HepG2 (cell line): Measurements from ENCODE around the gene GTF2F1. TPM values are rescaled to one million over a fixed set of nuclear protein-coding genes. Genes with fewer than 3 reads are reported as not detected.

ENCODE experiments used
- ATAC-seq: fragments of 200-7000 bp; cut with Tn5 transposase; 3 replicates; pipeline ENCODE4 v1.9.1; 2020; ENCODE audit warnings: mild to moderate bottlenecking, moderate library complexity
- BruUV-seq: library from RNA; stranded (reverse); fragments of 400-500 nt; replicated peaks from 2 replicates; lab custom pipeline; 2021; lab: Mats Ljungman, UMichigan
- CTCF ChIA-PET: fragments of 300-600 bp; formaldehyde crosslinking; extraction: SDS; loops from one replicate; lab custom pipeline; 2021; ENCODE audit warnings: low total read pairs, inconsistent platforms, low intra/inter-chr PET ratio; lab: Yijun Ruan, JAX
- POLR2A ChIA-PET: fragments of 350-600 bp; sonication (Branson Sonifier 250); formaldehyde crosslinking; loops from one replicate; lab custom pipeline; 2020; ENCODE audit warnings: antibody characterized with exemption, inconsistent platforms; lab: Yijun Ruan, JAX
- DNase-seq: peaks from one replicate; pipeline ENCODE4 v3.0.0-alpha.2; 2015; ENCODE audit warnings: low spot score
- FAIRE-seq: peaks from 3 replicates; lab custom pipeline; 2011; peaks lifted over from hg19 to GRCh38; lab: Jason Lieb, UNC
- H2AFZ ChIP-seq: one replicate; pipeline ENCODE4 v1.6.1; 2011; ENCODE audit warnings: low read length, inconsistent platforms
- H3K27ac ChIP-seq: fragments of 300-600 bp; 3 replicates; pipeline ENCODE4 v1.8.0; 2011; ENCODE audit warnings: mixed run types, mild to moderate bottlenecking, mixed read lengths, low read length, inconsistent platforms; ENCODE audit not compliant: insufficient read depth; ENCODE audit errors: extremely low read length
- H3K27me3 ChIP-seq, 2 experiments: fragments of 200-600 bp in 1 of 2; 2 replicates in 1 of 2; 3 replicates in 1 of 2; pipeline versions ENCODE4 v1.6.0 to v1.8.0; 2011; ENCODE audit warnings: low read length in 2 of 2, mild to moderate bottlenecking in 2 of 2, moderate library complexity in 2 of 2, inconsistent platforms in 1 of 2; ENCODE audit not compliant: insufficient read depth in 2 of 2, control insufficient read depth in 1 of 2
- H3K36me3 ChIP-seq, 2 experiments: fragments of 200-600 bp in 1 of 2; replicated peaks in 1 of 2; 2 replicates in 1 of 2; 3 replicates in 1 of 2; pipeline versions ENCODE4 v1.5.1 to v1.8.0; 2011; ENCODE audit warnings: low read length in 2 of 2, inconsistent platforms in 1 of 2; ENCODE audit not compliant: insufficient read depth in 2 of 2, control insufficient read depth in 1 of 2
- H3K4me1 ChIP-seq: 2 replicates; pipeline ENCODE4 v1.5.1; 2012; ENCODE audit warnings: low read length, inconsistent platforms; ENCODE audit not compliant: insufficient read depth
- H3K4me2 ChIP-seq: 2 replicates; pipeline ENCODE4 v1.6.0; 2011; ENCODE audit warnings: low read depth, low read length, inconsistent platforms
- H3K4me3 ChIP-seq, 3 experiments: fragments of 200-600 bp in 1 of 3; sonication (generic), shearing (Covaris generic) in 1 of 3; replicated peaks in 1 of 3; 2 replicates each; pipeline ENCODE4 v1.5.1; 2011 to 2016; ENCODE audit warnings: low read length in 3 of 3, inconsistent platforms in 2 of 3, low read depth in 2 of 3, mild to moderate bottlenecking in 2 of 3, control low read depth in 1 of 3, mixed read lengths in 1 of 3; ENCODE audit not compliant: insufficient read depth in 1 of 3
- H3K79me2 ChIP-seq: one replicate; pipeline ENCODE4 v1.6.1; 2011; ENCODE audit warnings: low read length, inconsistent platforms; ENCODE audit not compliant: insufficient read depth
- H3K9ac ChIP-seq: 2 replicates; pipeline ENCODE4 v1.6.0; 2011; ENCODE audit warnings: mild to moderate bottlenecking, low read depth, low read length, inconsistent platforms; ENCODE audit not compliant: insufficient read depth
- H3K9me3 ChIP-seq: 2 replicates; pipeline ENCODE4 v1.5.1; 2012; ENCODE audit warnings: mild to moderate bottlenecking, low read length
- H4K20me1 ChIP-seq: 2 replicates; pipeline ENCODE4 v1.6.0; 2011; ENCODE audit warnings: inconsistent platforms, mild to moderate bottlenecking, low read length, moderate library complexity; ENCODE audit not compliant: insufficient read depth
- AHR ChIP-seq: IDR thresholded peaks from 2 replicates; pipeline ENCODE4 v1.6.1; 2018; ENCODE audit warnings: missing genetic modification reagents, missing compliant biosample characterization
- CBX1 ChIP-seq: IDR thresholded peaks from one replicate; pipeline ENCODE4 v1.6.1; 2016; ENCODE audit warnings: antibody characterized with exemption, low read depth
- DMAP1 ChIP-seq: IDR thresholded peaks from 2 replicates; pipeline ENCODE4 v1.6.1; 2016
- GABPA ChIP-seq, 2 experiments: IDR thresholded peaks; 2 replicates each; pipeline ENCODE4 v1.6.1; 2011 to 2016; ENCODE audit warnings: low read depth in 2 of 2, low read length in 1 of 2, missing biosample characterization in 1 of 2, missing genetic modification characterization in 1 of 2
- GABPB1 ChIP-seq: IDR thresholded peaks from 2 replicates; pipeline ENCODE4 v1.6.1; 2016; ENCODE audit warnings: mild to moderate bottlenecking, missing genetic modification reagents, moderate library complexity, missing compliant biosample characterization
- GPN1 ChIP-seq: sonication (generic); formaldehyde crosslinking; IDR thresholded peaks from 2 replicates; pipeline ENCODE4 v1.5.1; 2020; ENCODE audit warnings: missing genetic modification reagents, borderline replicate concordance
- HNRNPLL ChIP-seq: fragments of 200-400 bp; formaldehyde crosslinking; IDR thresholded peaks from 2 replicates; pipeline ENCODE4 v1.6.1; 2017; ENCODE audit warnings: mild to moderate bottlenecking, low read depth, low read length; ENCODE audit not compliant: poor library complexity, severe bottlenecking
- HOXA3 ChIP-seq: sonication (generic); formaldehyde crosslinking; IDR thresholded peaks from 2 replicates; pipeline ENCODE4 v1.5.0; 2020; ENCODE audit warnings: missing genetic modification reagents
- MBNL3 ChIP-seq: fragments of 250-450 bp; sonication (Bioruptor Pico); conservative IDR thresholded peaks from 2 replicates; pipeline ENCODE4 v1.8.0; 2022; ENCODE audit warnings: mild to moderate bottlenecking, inconsistent platforms
- MIER3 ChIP-seq: IDR thresholded peaks from 2 replicates; pipeline ENCODE4 v1.6.1; 2016; ENCODE audit warnings: missing compliant biosample characterization, borderline replicate concordance
- NR2C2 ChIP-seq: sonication (generic); formaldehyde crosslinking; IDR thresholded peaks from 2 replicates; pipeline ENCODE4 v1.4.0; 2020; ENCODE audit warnings: missing genetic modification reagents, mild to moderate bottlenecking, moderate library complexity, borderline replicate concordance
- RARG ChIP-seq: sonication (generic); formaldehyde crosslinking; IDR thresholded peaks from 2 replicates; pipeline ENCODE4 v1.4.0; 2020; ENCODE audit warnings: low read depth, mild to moderate bottlenecking, missing genetic modification reagents
- SMC3 ChIP-seq: IDR thresholded peaks from 2 replicates; pipeline ENCODE4 v1.6.1; 2011; ENCODE audit warnings: low read length, improper control_type of control experiment
- SOX6 ChIP-seq, 2 experiments: fragments of 450-650 bp in 1 of 2; sonication (generic) in 1 of 2; formaldehyde crosslinking in 1 of 2; IDR thresholded peaks; 2 replicates each; pipeline versions ENCODE4 v1.4.0 to v1.6.1; 2017 to 2020; ENCODE audit warnings: antibody characterized with exemption in 1 of 2, mild to moderate bottlenecking in 1 of 2, missing genetic modification reagents in 1 of 2
- ZBTB1 ChIP-seq: sonication (generic); formaldehyde crosslinking; IDR thresholded peaks from 2 replicates; pipeline ENCODE4 v1.4.0; 2020; ENCODE audit warnings: missing genetic modification reagents, borderline replicate concordance
- ZBTB7A ChIP-seq: sonication (generic); formaldehyde crosslinking; IDR thresholded peaks from 2 replicates; pipeline ENCODE4 v1.8.0; 2022; ENCODE audit warnings: mild to moderate bottlenecking, missing genetic modification reagents
- ZKSCAN1 ChIP-seq: fragments of 150-350 bp; IDR thresholded peaks from 2 replicates; pipeline ENCODE4 v1.6.1; 2014; ENCODE audit warnings: low read length
- ZNF292 ChIP-seq: sonication (generic); formaldehyde crosslinking; IDR thresholded peaks from 2 replicates; pipeline ENCODE4 v1.8.1; 2022; ENCODE audit warnings: mild to moderate bottlenecking, low read depth, missing genetic modification reagents, borderline replicate concordance
- ZNF564 ChIP-seq: sonication (generic); formaldehyde crosslinking; IDR thresholded peaks from 2 replicates; pipeline ENCODE4 v1.8.1; 2023; ENCODE audit warnings: mild to moderate bottlenecking, missing genetic modification reagents
- ZSCAN21 ChIP-seq: sonication (generic); formaldehyde crosslinking; IDR thresholded peaks from 2 replicates; pipeline ENCODE4 v1.8.0; 2022; ENCODE audit warnings: mild to moderate bottlenecking, missing genetic modification reagents, moderate library complexity, borderline replicate concordance
- WGBS: methylation state at CpG from one replicate; pipeline ENCODE4 v1.1.6; 2017; ENCODE audit warnings: low lambda C conversion rate; 5-methylcytosine and 5-hydroxymethylcytosine counted together
- in situ Hi-C: cut with HindIII; loops from 2 replicates; pipeline ENCODE4 v1.10.0; 2017; ENCODE audit warnings: low pct_unique_long_range_greater_than_20kb; ENCODE audit not compliant: extremely low pct_ligation_motif_present
- intact Hi-C: fragments of 100-400 bp; cut with micrococcal nuclease; formaldehyde crosslinking; loops from one replicate; pipeline ENCODE4 v1.10.0; 2022; ENCODE audit not compliant: unreplicated experiment
- polyA plus RNA-seq, 8 experiments: library from polyadenylated mRNA; depleted of rRNA in 3 of 8; stranded (reverse) in 7 of 8; unstranded in 1 of 8; fragments of >200 nt; fragmentation: Illumina TruSeq in 4 of 8; extraction: Trizol in 4 of 8; gene quantifications; 2 replicates each; pipeline versions ENCODE4 v1.2.1 to v1.2.3, GENCODE V29; 2011 to 2016; ENCODE audit warnings: low read depth in 4 of 8, missing spikeins in 1 of 8, mixed read lengths in 1 of 8; ENCODE audit not compliant: insufficient read depth in 1 of 8
- total RNA-seq, 5 experiments: library from RNA; depleted of rRNA; stranded (reverse); fragments of >200 nt; fragmentation: Illumina TruSeq; extraction: Trizol; gene quantifications; 2 replicates each; pipeline ENCODE4 v1.2.3, GENCODE V29; 2016; ENCODE audit warnings: low read depth in 1 of 5
- TF ChIP-seq, protein P1 (sequence below): sonication (generic); formaldehyde crosslinking; IDR thresholded peaks from 2 replicates; pipeline ENCODE4 v1.8.0; 2022; ENCODE audit warnings: mild to moderate bottlenecking, missing genetic modification reagents, moderate library complexity
- TF ChIP-seq, protein P2 (sequence below): sonication (generic); formaldehyde crosslinking; IDR thresholded peaks from 2 replicates; pipeline ENCODE4 v1.8.0; 2022; ENCODE audit warnings: missing genetic modification reagents, mild to moderate bottlenecking, borderline replicate concordance
- TF ChIP-seq, protein P3 (sequence below): sonication (generic); formaldehyde crosslinking; IDR thresholded peaks from 2 replicates; pipeline ENCODE4 v1.5.1; 2020; ENCODE audit warnings: missing genetic modification reagents, mild to moderate bottlenecking, borderline replicate concordance

GTF2F1 gene
- total and polyA plus RNA-seq, 2 of the 13 experiments (the other 11 are each of a cell fraction or from before 2014, with no cell fraction given): 27.8 to 34.1 TPM

DNA sequence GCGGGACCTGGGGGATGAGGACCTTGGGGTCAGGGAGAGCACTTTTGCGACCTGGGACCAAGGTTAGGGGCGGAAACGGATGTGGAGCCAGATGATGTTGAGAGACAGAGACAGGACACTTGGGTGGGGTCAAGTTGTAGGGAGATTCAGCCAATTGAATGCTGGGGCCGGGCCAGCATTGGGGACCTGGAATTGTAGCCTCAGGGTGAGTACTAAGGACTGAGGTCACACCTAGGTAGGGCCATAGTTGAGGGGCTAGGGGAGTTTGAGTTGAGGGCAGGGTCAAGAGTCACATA, 19.2 kb downstream of the GTF2F1 start:
- peak overlapping the region; percentile 74 for H3K4me2 ChIP-seq
- peak overlapping the region; percentile 59; the same call in 1 of the 2 replicates for H3K9ac ChIP-seq
- POLR2A ChIA-PET: interaction anchor here (2.2 to 4.3 kb wide), 4 partner anchors 12 to 52 kb away, joined by 17 to 80 read pairs (median 37); partner anchors contain the start of genes CLPP, GTF2F1 and KHSRP
- no peaks in the 10 kb centered on the region for H3K9me3 ChIP-seq
- H4K20me1 ChIP-seq: no peaks in the 10 kb centered on the region
- FAIRE-seq (no peak), ATAC-seq (no peak), DNase-seq (no peak)
- peak overlapping the region; percentile 59 to 89 (median 70) for H3K4me3 ChIP-seq
- peaks cover 3 to 7% of the 10 kb centered on the region in 2 experiments; a peak in 2 of 5 replicates for H3K36me3 ChIP-seq
- intact Hi-C loops: no loop called here
- H3K27me3 ChIP-seq: no peaks in the 10 kb centered on the region
- no peak overlapping the region for H2AFZ ChIP-seq
- peak overlapping the region; percentile 49 for H3K27ac ChIP-seq
- H3K79me2 ChIP-seq: no peaks in the 10 kb centered on the region
- 54% methylated on average over 5 of the region's 5 CpGs for WGBS
- H3K4me1 ChIP-seq: peaks cover 14% of the 10 kb centered on the region
- in situ Hi-C loops: no loop called here
- CTCF ChIA-PET: no interaction called here
- BruUV-seq: no TSS peak
- TF ChIP-seq ZNF564 (CRISPR knock-in tag): no peak
- TF ChIP-seq GABPA (IDR thresholded peaks at IDR 0.05; ENCODE audit: low read depth, low read length): no peak
- TF ChIP-seq GABPA (CRISPR knock-in tag; IDR thresholded peaks at IDR 0.05; ENCODE audit: low read depth): 0 out of 2 replicates have a peak, but pooled peaks have one; percentile 2
- TF ChIP-seq SOX6 (IDR thresholded peaks at IDR 0.05): no peak
- TF ChIP-seq SOX6 (CRISPR knock-in tag; IDR thresholded peaks at IDR 0.05): no peak
- no peak for TF ChIP-seq MBNL3
- no peak for TF ChIP-seq GPN1 (CRISPR knock-in tag)
- TF ChIP-seq GABPB1 (CRISPR knock-in tag): 0 out of 2 replicates have a peak, but pooled peaks have one; percentile 19
- TF ChIP-seq ZBTB7A: no peak
- no peak for TF ChIP-seq ZNF292 (CRISPR knock-in tag)
- no peak for TF ChIP-seq MIER3 (CRISPR knock-in tag)
- no peak for TF ChIP-seq HNRNPLL
- no peak for TF ChIP-seq AHR
- no peak for TF ChIP-seq SMC3
- TF ChIP-seq, protein P1, sequence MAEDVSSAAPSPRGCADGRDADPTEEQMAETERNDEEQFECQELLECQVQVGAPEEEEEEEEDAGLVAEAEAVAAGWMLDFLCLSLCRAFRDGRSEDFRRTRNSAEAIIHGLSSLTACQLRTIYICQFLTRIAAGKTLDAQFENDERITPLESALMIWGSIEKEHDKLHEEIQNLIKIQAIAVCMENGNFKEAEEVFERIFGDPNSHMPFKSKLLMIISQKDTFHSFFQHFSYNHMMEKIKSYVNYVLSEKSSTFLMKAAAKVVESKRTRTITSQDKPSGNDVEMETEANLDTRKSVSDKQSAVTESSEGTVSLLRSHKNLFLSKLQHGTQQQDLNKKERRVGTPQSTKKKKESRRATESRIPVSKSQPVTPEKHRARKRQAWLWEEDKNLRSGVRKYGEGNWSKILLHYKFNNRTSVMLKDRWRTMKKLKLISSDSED (CRISPR knock-in tag): 0 out of 2 replicates have a peak, but pooled peaks have one; percentile 22
- no peak for TF ChIP-seq CBX1
- TF ChIP-seq ZKSCAN1: no peak
- no peak for TF ChIP-seq NR2C2 (CRISPR knock-in tag)
- TF ChIP-seq DMAP1 (CRISPR knock-in tag): no peak
- 0 out of 2 replicates have a peak, but pooled peaks have one; percentile 24 for TF ChIP-seq HOXA3 (CRISPR knock-in tag)
- TF ChIP-seq ZBTB1 (CRISPR knock-in tag): no peak
- no peak for TF ChIP-seq RARG (CRISPR knock-in tag)
- TF ChIP-seq ZSCAN21 (CRISPR knock-in tag): no peak
- TF ChIP-seq, protein P2, sequence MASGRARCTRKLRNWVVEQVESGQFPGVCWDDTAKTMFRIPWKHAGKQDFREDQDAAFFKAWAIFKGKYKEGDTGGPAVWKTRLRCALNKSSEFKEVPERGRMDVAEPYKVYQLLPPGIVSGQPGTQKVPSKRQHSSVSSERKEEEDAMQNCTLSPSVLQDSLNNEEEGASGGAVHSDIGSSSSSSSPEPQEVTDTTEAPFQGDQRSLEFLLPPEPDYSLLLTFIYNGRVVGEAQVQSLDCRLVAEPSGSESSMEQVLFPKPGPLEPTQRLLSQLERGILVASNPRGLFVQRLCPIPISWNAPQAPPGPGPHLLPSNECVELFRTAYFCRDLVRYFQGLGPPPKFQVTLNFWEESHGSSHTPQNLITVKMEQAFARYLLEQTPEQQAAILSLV: 0 out of 2 replicates have a peak, but pooled peaks have one; percentile 30
- TF ChIP-seq, protein P3, sequence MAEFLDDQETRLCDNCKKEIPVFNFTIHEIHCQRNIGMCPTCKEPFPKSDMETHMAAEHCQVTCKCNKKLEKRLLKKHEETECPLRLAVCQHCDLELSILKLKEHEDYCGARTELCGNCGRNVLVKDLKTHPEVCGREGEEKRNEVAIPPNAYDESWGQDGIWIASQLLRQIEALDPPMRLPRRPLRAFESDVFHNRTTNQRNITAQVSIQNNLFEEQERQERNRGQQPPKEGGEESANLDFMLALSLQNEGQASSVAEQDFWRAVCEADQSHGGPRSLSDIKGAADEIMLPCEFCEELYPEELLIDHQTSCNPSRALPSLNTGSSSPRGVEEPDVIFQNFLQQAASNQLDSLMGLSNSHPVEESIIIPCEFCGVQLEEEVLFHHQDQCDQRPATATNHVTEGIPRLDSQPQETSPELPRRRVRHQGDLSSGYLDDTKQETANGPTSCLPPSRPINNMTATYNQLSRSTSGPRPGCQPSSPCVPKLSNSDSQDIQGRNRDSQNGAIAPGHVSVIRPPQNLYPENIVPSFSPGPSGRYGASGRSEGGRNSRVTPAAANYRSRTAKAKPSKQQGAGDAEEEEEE (CRISPR knock-in tag): no peak
